Measurements from ENCODE around the gene BACH2.

DNA sequence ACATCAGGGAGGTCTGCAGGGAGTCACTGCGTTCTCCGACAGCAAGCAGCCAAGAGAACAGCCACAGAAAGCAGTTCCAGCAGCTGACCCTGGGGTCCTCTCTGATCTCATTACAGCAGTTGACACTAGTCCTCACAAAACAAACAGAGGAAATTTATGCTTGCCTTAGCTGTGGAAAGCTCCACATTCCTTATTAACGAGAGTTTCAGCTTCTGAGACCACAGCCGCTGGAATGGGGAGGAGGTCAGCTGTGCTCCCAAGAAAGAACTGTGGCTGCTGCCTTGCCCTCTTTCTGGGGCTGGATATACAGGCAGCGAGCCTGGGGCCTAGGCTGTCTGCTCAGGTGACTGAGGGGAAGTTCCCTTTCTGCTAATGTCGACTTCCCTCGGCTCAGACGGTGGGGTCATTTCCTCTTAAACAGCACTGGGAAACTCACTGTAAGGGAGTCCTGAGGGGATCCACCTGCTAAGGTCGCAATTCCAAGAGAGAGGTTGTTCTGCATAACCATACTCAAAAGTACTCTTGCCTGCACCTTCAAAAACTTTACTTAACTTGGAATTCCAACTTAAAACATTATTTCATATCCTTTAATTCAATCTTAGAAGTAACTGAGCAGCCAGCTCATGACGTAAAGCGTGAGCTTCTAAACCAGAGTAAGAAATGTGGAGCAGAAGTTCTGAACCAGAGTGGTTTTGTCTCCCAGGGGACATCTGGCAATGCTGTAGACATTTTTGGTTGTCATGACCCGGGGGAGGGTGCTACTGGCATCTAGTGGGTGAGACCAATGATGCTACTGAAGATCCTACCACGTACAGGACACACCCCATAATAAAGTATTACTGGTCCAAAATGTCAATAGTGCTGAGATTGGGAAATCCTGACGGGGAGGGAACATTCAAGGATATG lies 80.3 kb downstream of the BACH2 start:
- TF ChIP-seq, protein P1, sequence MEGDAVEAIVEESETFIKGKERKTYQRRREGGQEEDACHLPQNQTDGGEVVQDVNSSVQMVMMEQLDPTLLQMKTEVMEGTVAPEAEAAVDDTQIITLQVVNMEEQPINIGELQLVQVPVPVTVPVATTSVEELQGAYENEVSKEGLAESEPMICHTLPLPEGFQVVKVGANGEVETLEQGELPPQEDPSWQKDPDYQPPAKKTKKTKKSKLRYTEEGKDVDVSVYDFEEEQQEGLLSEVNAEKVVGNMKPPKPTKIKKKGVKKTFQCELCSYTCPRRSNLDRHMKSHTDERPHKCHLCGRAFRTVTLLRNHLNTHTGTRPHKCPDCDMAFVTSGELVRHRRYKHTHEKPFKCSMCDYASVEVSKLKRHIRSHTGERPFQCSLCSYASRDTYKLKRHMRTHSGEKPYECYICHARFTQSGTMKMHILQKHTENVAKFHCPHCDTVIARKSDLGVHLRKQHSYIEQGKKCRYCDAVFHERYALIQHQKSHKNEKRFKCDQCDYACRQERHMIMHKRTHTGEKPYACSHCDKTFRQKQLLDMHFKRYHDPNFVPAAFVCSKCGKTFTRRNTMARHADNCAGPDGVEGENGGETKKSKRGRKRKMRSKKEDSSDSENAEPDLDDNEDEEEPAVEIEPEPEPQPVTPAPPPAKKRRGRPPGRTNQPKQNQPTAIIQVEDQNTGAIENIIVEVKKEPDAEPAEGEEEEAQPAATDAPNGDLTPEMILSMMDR (IDR thresholded peaks at IDR 0.05; ENCODE audit: insufficient read depth, low read length, poor library complexity, severe bottlenecking) = no peak
- no peak for TF ChIP-seq EZH2phosphoT487 (conservative IDR thresholded peaks at IDR 0.05; ENCODE audit: low read length)
